ES-I3 (cell line): ENCODE data around the gene NPY4R2.
"Not testable (repeated sequence)": the region's sequence is repeated elsewhere in the genome, so short reads cannot be mapped to it uniquely, and the experiment has no call there.

Source experiments
- H3K36me3 ChIP-seq: 2 replicates; pipeline ENCODE4 v1.6.1; 2013; ENCODE audit warnings: mild to moderate bottlenecking, low read length, control low read depth, moderate library complexity; ENCODE audit not compliant: insufficient read depth
- H3K4me1 ChIP-seq: 2 replicates; pipeline ENCODE4 v1.6.1; 2013; ENCODE audit warnings: mild to moderate bottlenecking, control low read depth, low read length; ENCODE audit not compliant: insufficient read depth
- H3K9ac ChIP-seq: 2 replicates; pipeline ENCODE4 v1.6.1; 2013; ENCODE audit warnings: low read depth, mild to moderate bottlenecking, low read length, moderate library complexity
- H3K9me3 ChIP-seq: 2 replicates; pipeline ENCODE4 v1.6.1; 2013; ENCODE audit warnings: mild to moderate bottlenecking, low read length, moderate library complexity; ENCODE audit not compliant: control insufficient read depth, insufficient read depth

Gene NPY4R2

GRCh38 chr10:47915849-47916548 is 2.5 kb upstream of the NPY4R2 start:
- H3K4me1 ChIP-seq, H3K9me3 ChIP-seq, H3K9ac ChIP-seq, H3K36me3 ChIP-seq: not testable (repeated sequence)

GRCh38 chr10:47920610-47921009 is 2.1 kb downstream of the NPY4R2 start:
- not testable (repeated sequence) for H3K36me3 ChIP-seq

GRCh38 chr10:47922503-47922902 is 4.0 kb downstream of the NPY4R2 start:
- not testable (repeated sequence) for H3K9ac ChIP-seq, H3K4me1 ChIP-seq, H3K9me3 ChIP-seq, H3K36me3 ChIP-seq

More at GRCh38 chr10:47920610-47921009, 2.1 kb downstream of the NPY4R2 start:
- H3K9me3 ChIP-seq, H3K9ac ChIP-seq, H3K4me1 ChIP-seq: not testable (repeated sequence)

- H3K9me3 ChIP-seq, H3K36me3 ChIP-seq: not testable (repeated sequence)
These were observed 6.2 kb downstream of the NPY4R2 start for GRCh38 chr10:47924628-47925027.

DNA sequence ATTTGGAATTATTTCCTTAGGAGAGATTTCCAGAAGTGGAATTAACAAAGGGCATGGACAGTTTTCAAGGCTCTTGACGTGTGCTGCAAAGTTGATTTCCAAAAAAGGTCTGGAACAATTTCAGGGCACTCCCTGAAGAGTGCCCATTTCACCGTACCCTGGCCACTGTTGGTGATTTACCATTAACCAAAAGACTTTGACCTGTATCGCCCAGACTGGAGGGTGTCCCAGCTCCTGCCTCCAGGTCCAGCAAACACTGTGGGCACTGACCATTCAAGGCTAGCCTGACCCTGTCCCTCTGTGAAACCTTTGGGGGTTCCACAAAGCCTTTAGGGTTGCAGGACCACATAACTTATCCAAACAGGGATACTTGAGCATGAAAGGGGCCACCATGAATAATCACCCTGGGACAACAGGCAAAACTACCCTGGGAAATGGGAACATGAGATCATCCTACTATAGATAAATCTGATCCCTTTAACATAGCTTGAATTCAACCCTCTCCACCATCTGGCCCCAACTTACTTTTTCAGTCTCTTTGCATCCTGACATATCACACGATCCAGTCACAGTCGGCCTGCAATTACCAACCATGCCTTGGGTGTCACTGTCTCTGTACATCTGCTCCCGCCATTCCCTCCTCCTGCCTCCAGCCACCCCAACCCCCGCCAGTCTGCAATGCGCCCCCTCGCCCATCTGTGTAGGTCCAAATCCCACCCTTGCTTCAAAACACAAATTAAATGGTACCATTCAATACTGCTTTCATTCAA is 8.9 kb downstream of the NPY4R2 start:
- H3K36me3 ChIP-seq, H3K9me3 ChIP-seq, H3K9ac ChIP-seq, H3K4me1 ChIP-seq: not testable (repeated sequence)

More at GRCh38 chr10:47924628-47925027, 6.2 kb downstream of the NPY4R2 start:
- H3K4me1 ChIP-seq, H3K9ac ChIP-seq: not testable (repeated sequence)

- H3K36me3 ChIP-seq, H3K9me3 ChIP-seq, H3K4me1 ChIP-seq, H3K9ac ChIP-seq: not testable (repeated sequence)
These were observed 9.8 kb downstream of the NPY4R2 start for GRCh38 chr10:47928225-47928624.

DNA sequence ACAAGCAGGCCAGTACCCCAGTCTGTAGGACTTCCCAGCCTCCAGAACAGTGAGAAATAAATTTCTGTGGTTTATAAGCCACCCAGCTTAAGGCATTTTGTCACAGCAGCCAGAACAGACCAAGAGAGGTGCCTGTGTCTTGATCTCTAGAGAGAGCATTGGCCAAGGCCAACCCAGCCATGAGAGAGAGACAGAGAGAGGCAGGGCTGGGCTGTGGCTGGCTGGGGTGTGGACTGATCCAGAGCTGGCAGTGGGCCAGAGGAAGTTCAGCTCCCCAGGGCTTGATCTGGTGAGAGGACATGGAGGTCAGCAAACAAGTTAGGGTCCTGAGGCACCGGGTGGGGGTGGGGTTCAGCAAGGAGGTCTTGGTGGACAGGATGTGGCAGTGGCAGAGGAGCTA is 14.4 kb downstream of the NPY4R2 start:
- not testable (repeated sequence) for H3K9me3 ChIP-seq, H3K36me3 ChIP-seq, H3K4me1 ChIP-seq, H3K9ac ChIP-seq

- H3K9ac ChIP-seq, H3K9me3 ChIP-seq, H3K4me1 ChIP-seq: not testable (repeated sequence)
These were observed 15.0 kb downstream of the NPY4R2 start for GRCh38 chr10:47933462-47933861.

DNA sequence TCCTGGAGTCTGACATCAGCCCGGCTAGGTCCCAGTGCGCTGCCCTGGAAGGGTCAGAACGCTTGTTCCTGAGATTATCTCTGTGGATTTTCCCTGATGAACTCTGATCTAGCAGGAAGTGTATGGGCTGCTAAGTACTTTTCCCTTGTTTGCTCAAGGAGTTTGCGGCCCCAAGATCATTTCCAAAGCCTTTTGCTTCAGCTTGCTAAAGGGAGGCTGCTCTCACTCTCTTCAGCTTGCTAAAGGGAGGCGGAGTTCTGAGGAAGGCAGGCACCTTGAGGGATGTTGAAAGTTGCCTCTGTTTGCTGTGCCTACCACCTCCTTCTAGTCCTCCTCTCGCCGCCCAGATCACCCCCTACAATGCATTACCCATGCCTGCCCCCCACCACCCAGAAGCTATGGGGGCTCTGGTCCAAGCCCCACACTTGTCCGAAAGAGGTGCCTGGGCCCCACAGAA is 18.3 kb downstream of the NPY4R2 start:
- not testable (repeated sequence) for H3K36me3 ChIP-seq, H3K9ac ChIP-seq, H3K9me3 ChIP-seq, H3K4me1 ChIP-seq

More at GRCh38 chr10:47933462-47933861, 15.0 kb downstream of the NPY4R2 start:
- H3K36me3 ChIP-seq, result not testable (repeated sequence)

DNA sequence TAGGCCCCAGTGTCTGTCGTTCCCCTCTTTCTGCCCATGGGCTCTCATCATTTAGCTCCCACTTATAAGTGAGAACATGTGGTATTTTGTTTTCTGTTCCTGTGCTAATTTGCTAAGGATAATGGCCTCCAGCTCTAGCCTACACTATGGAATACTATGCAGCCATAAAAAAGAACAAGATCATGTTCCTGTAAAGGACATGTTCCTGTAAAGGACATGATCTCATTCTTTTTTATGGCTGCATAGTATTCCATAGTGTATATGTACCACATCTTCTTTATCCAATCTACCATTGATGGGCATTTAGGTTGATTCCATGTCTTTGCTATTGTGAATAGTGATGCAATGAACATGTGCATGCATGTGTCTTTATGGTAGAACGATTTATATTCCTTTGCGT is 19.2 kb downstream of the NPY4R2 start:
- H3K9ac ChIP-seq, H3K4me1 ChIP-seq, H3K36me3 ChIP-seq, H3K9me3 ChIP-seq: not testable (repeated sequence)

- not testable (repeated sequence) for H3K9me3 ChIP-seq, H3K9ac ChIP-seq
These were observed 22.4 kb downstream of the NPY4R2 start for GRCh38 chr10:47940821-47941220.

DNA sequence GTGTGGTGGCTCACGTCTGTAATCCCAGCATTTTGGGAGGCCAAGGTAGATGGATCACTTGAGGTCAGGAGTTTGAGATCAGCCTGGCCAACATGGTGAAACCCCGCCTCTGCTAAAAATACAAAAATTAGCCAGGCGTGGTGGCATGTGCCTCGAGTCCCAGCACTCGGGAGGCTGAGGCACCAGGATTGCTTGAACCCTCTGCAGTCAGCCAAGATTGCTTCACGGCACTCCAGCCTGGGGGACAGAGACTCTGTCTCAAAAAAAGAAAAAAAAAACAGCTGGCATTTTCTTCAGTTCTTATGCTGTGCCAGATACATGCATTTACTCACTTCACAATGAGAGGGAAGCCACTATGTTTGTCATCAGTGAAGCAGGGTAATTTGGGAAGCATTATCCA is 22.9 kb downstream of the NPY4R2 start:
- H3K36me3 ChIP-seq, H3K9ac ChIP-seq, H3K4me1 ChIP-seq, H3K9me3 ChIP-seq: not testable (repeated sequence)

More at GRCh38 chr10:47940821-47941220, 22.4 kb downstream of the NPY4R2 start:
- not testable (repeated sequence) for H3K36me3 ChIP-seq, H3K4me1 ChIP-seq

GRCh38 chr10:47942351-47943019 is 24.0 kb downstream of the NPY4R2 start:
- H3K36me3 ChIP-seq, H3K4me1 ChIP-seq, H3K9ac ChIP-seq, H3K9me3 ChIP-seq: not testable (repeated sequence)

- not testable (repeated sequence) for H3K4me1 ChIP-seq, H3K9me3 ChIP-seq, H3K9ac ChIP-seq, H3K36me3 ChIP-seq
These were observed 24.9 kb downstream of the NPY4R2 start for GRCh38 chr10:47943328-47943727.

DNA sequence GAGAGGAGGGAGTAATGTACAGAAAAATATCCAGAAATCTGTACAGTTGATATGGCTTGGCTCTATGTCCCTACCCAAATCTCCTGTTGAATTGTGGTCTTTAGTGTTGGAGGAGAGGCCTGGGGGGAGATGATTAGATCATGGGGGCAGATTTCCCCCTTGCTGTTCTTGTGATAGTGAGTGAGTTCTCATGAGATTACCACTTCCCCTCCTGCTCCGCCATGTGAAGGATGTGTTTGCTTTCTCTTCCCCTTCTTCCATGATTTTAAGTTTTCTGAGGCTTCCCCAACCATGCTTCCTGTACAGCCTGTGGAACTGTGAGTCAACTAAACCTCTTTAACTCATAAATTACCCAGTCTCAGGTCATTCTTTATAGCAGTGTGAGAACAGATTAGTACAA is 29.0 kb downstream of the NPY4R2 start:
- H3K9ac ChIP-seq, result not testable (repeated sequence)

More for the DNA sequence above, 29.0 kb downstream of the NPY4R2 start:
- not testable (repeated sequence) for H3K4me1 ChIP-seq, H3K9me3 ChIP-seq, H3K36me3 ChIP-seq
